ENCODE data around the gene ANAPC4.
A peak's percentile ranks its signal among the peaks of the same experiment; 100 is the strongest.

ANAPC4 gene

GRCh38 chr4:25439918-25440477 is 62.9 kb downstream of the ANAPC4 start:
- TF ChIP-seq, protein P1, sequence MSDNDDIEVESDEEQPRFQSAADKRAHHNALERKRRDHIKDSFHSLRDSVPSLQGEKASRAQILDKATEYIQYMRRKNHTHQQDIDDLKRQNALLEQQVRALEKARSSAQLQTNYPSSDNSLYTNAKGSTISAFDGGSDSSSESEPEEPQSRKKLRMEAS (IDR thresholded peaks at IDR 0.05; ENCODE audit: low read depth, low read length): no peak
- no peak for TF ChIP-seq POLR2A (IDR thresholded peaks at IDR 0.05; ENCODE audit: extremely low read depth, insufficient read length)
- peak; percentile 99 for TF ChIP-seq CTCF (IDR thresholded peaks at IDR 0.05; ENCODE audit: low read depth, low read length)
- TF ChIP-seq MYC (IDR thresholded peaks at IDR 0.05; ENCODE audit: low read depth, low read length): no peak
- DNase-seq (ENCODE audit: low read depth): peak; percentile 76
- H3K4me3 ChIP-seq (ENCODE audit: low read depth, low read length): no peak overlapping the region

- no peak for DNase-seq (ENCODE audit: low read depth)
- H3K4me3 ChIP-seq (ENCODE audit: low read depth, low read length): no peak overlapping the region
- no peak for TF ChIP-seq MYC (IDR thresholded peaks at IDR 0.05; ENCODE audit: low read depth, low read length)
- TF ChIP-seq POLR2A (IDR thresholded peaks at IDR 0.05; ENCODE audit: extremely low read depth, insufficient read length): no peak
- TF ChIP-seq CTCF (IDR thresholded peaks at IDR 0.05; ENCODE audit: low read depth, low read length): no peak
- TF ChIP-seq, protein P1 (IDR thresholded peaks at IDR 0.05; ENCODE audit: low read depth, low read length): no peak
Observed at GRCh38 chr4:25440478-25441030, 63.5 kb downstream of the ANAPC4 start.

GRCh38 chr4:25441519-25442117 is 64.6 kb downstream of the ANAPC4 start:
- peak; percentile 71 for DNase-seq (ENCODE audit: low read depth)
- TF ChIP-seq CTCF (IDR thresholded peaks at IDR 0.05; ENCODE audit: low read depth, low read length) (peak; percentile 88), POLR2A (IDR thresholded peaks at IDR 0.05; ENCODE audit: extremely low read depth, insufficient read length) (no peak), MYC (IDR thresholded peaks at IDR 0.05; ENCODE audit: low read depth, low read length) (no peak)
- no peak overlapping the region for H3K4me3 ChIP-seq (ENCODE audit: low read depth, low read length)

DNA sequence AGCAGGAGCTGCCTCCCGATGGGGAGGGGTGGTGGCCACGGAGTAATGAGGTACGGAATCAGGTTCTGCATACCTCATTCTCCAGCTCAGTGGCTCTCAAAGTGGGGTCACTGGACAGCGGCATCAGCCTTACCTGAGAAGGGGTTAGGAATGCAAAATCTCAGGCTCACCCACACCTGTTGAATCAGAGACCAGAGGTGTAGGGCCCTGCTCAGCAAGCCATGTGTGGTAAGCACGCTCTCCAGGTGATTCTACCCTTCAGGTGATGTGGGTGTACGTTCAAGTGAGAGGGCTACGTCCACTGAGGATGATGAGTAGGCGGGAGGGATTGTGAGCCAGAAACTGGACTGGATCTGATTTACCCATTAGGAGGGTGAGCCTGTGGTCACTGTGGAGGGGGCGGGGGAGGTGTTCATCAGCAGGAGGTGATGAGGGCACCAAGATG is 65.8 kb downstream of the ANAPC4 start:
- no peak overlapping the region for H3K4me3 ChIP-seq (ENCODE audit: low read depth, low read length)
- no peak for DNase-seq (ENCODE audit: low read depth)
- no peak for TF ChIP-seq MYC (IDR thresholded peaks at IDR 0.05; ENCODE audit: low read depth, low read length)
- TF ChIP-seq, protein P1 (IDR thresholded peaks at IDR 0.05; ENCODE audit: low read depth, low read length): no peak
- no peak for TF ChIP-seq POLR2A (IDR thresholded peaks at IDR 0.05; ENCODE audit: extremely low read depth, insufficient read length)
- no peak for TF ChIP-seq CTCF (IDR thresholded peaks at IDR 0.05; ENCODE audit: low read depth, low read length)

- TF ChIP-seq, protein P1 (IDR thresholded peaks at IDR 0.05; ENCODE audit: low read depth, low read length): no peak
- TF ChIP-seq POLR2A (IDR thresholded peaks at IDR 0.05; ENCODE audit: extremely low read depth, insufficient read length): no peak
- TF ChIP-seq MYC (IDR thresholded peaks at IDR 0.05; ENCODE audit: low read depth, low read length): no peak
- no peak for TF ChIP-seq CTCF (IDR thresholded peaks at IDR 0.05; ENCODE audit: low read depth, low read length)
- H3K4me3 ChIP-seq (ENCODE audit: low read depth, low read length): no peak overlapping the region
- DNase-seq (ENCODE audit: low read depth): no peak
Observed at GRCh38 chr4:25443851-25444250, 66.8 kb downstream of the ANAPC4 start.
